NCI-H460 (cell line): ENCODE results near the gene SIRT3. TPM values are rescaled to one million over a fixed set of nuclear protein-coding genes. Genes with fewer than 3 reads are reported as not detected.

ENCODE experiments used
- DNase-seq: peaks from one replicate; pipeline ENCODE4 v3.0.0-alpha.2; 2016; ENCODE audit warnings: low read depth; ENCODE audit errors: extremely low read depth
- polyA plus RNA-seq: library from polyadenylated mRNA; depleted of rRNA; stranded (reverse); fragments of >200 nt; gene quantifications from 2 replicates; pipeline ENCODE4 v1.2.3, GENCODE V29; 2014; cell fraction: nucleus; rRNA removed
- total RNA-seq: library from RNA; depleted of rRNA; stranded (reverse); fragments of >200 nt; shearing (Covaris generic); gene quantifications from 2 replicates; pipeline ENCODE4 v1.2.3, GENCODE V29; 2014; rRNA removed

SIRT3 gene
- 9.8 and 11.0 TPM in 2 replicates for total RNA-seq
- 6.0 and 38.3 TPM in 2 replicates for polyA plus RNA-seq

GRCh38 chr11:235997-236773, at the start of gene SIRT3:
Gene SIRT3, minus strand, starts transcription at chr11:236342. Its CDS starts 14 bp downstream, at chr11:236328.
- DNase-seq, result peak; percentile 75

DNA sequence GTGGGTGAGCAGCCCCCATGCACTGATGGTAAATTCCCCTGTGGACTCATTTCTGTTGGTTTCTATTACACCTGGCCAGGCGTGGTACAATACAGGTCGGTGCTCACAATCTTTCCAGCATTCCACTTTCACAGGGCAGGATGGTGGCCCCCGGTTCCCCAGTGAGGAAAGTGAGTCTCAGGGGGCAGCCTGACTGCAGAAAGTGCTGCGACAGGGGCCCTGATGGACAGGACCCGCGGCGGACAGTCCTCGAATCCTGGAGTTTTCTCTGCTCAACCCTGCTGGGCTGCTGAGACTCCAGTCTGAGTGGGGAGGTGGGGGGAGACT, 49.7 kb upstream of the SIRT3 start:
- no peak for DNase-seq

- DNase-seq, result no peak
These were observed 49.1 kb upstream of the SIRT3 start for GRCh38 chr11:285021-285893.

DNA sequence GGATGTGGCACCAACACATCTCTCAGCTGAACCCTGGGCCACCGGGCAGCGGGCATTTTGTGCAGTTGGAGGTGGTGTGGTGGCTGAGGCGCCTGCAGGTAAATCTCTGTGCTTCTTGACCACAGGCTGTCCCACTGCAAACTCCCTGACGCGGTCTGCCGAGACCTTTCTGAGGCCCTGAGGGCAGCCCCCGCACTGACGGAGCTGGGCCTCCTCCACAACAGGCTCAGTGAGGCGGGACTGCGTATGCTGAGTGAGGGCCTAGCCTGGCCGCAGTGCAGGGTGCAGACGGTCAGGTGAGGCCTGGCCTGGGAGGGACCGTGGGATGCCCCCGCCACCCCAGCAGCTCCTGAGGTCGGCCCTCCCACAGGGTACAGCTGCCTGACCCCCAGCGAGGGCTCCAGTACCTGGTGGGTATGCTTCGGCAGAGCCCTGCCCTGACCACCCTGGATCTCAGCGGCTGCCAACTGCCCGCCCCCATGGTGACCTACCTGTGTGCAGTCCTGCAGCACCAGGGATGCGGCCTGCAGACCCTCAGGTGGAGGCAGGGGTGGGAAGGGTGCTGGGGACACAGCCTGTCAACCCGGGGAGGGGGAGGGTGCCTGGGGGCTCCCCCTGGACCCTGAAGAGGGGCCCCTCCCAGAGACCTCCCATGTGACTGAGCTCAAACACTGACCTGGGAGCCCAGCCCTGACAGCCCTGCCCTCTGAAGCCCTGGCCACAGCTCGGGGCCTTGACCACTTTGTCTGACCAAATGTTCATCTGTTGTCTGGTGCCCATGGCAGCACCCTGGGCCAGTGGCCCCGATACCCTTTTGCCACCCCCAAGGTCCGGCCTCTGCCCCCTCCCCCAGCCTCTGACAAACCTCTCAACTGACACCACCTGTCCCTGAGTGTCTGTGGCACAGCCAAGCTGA, 48.2 kb upstream of the SIRT3 start:
- DNase-seq, result no peak

DNA sequence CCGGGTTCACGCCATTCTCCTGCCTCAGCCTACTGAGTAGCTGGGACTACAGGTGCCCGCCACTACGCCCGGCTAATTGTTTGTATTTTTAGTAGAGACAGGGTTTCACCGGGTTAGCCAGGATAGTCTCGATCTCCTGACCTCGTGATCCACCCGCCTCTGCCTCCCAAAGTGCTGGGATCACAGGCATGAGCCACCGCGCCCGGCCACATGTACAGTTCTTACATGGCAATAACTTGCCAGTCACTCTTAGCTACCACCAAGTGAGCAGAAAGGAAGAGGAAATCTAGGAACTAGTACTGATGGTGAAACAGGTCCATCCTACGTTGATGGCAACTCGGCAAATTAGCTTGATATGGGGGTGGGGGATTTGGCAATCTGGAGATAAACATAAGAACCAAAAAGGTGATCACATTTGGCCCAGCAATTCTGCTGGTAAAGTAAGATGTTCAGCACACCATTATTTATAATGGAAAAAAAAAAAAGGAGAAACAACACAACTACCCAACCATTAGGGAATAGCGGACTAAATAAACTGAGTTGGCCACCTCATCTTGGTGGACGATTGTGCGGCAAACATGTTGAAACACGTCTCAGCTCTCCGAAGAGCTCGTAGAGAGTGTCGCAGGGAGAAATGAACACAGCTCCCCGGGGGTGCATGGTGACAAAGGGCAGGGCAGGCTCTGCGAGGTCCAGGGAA, 47.4 kb upstream of the SIRT3 start:
- no peak for DNase-seq

GRCh38 chr11:282630-283360, 46.7 kb upstream of the SIRT3 start:
- no peak for DNase-seq

DNA sequence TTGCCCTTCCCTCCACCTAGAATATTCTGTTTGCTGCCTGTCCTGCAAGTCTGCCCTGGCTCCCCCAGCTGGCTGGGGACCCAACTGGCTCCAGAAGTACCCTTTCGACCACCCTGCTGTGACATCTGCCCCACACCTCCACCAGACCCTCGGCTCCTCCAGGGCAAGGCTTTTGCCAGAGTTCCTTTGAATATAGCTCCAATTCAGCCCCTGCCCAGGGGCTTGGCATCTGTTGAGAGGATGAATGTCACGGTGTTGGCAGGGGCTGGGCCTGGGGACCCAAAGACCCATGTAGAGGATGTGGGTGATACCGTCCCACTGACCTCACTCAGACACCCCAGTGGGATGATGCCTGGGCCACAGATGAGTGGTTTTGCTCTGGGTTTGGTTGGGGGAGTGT, 46.0 kb upstream of the SIRT3 start:
- DNase-seq, result no peak

DNA sequence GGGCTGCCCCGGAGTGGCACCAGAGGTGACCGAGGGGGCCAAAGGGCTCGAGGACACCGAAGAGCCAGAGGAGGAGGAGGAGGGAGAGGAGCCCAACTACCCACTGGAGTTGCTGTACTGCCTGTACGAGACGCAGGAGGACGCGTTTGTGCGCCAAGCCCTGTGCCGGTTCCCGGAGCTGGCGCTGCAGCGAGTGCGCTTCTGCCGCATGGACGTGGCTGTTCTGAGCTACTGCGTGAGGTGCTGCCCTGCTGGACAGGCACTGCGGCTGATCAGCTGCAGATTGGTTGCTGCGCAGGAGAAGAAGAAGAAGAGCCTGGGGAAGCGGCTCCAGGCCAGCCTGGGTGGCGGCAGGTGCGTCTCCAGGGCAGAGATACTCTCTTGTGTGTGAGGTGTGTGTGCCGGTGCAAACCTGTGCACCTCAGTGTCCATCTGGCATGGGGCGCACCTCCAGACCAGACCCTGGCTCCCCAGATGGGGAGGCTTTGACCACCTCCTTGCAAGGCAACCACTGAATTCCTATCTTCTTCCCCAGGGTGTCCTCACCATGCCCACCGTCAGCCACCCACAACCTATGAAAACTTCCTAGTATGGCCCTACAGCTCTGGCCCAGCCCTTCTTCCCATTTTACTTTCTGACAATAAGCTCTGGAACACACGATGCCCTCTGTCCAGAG, 45.5 kb upstream of the SIRT3 start:
- no peak for DNase-seq

DNA sequence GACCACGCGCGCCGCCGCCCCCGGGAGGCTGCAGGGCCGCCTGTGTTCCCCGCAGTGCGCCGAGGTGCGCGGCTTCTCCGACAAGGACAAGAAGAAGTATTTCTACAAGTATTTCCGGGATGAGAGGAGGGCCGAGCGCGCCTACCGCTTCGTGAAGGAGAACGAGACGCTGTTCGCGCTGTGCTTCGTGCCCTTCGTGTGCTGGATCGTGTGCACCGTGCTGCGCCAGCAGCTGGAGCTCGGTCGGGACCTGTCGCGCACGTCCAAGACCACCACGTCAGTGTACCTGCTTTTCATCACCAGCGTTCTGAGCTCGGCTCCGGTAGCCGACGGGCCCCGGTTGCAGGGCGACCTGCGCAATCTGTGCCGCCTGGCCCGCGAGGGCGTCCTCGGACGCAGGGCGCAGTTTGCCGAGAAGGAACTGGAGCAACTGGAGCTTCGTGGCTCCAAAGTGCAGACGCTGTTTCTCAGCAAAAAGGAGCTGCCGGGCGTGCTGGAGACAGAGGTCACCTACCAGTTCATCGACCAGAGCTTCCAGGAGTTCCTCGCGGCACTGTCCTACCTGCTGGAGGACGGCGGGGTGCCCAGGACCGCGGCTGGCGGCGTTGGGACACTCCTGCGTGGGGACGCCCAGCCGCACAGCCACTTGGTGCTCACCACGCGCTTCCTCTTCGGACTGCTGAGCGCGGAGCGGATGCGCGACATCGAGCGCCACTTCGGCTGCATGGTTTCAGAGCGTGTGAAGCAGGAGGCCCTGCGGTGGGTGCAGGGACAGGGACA, 44.8 kb upstream of the SIRT3 start:
- no peak for DNase-seq

DNA sequence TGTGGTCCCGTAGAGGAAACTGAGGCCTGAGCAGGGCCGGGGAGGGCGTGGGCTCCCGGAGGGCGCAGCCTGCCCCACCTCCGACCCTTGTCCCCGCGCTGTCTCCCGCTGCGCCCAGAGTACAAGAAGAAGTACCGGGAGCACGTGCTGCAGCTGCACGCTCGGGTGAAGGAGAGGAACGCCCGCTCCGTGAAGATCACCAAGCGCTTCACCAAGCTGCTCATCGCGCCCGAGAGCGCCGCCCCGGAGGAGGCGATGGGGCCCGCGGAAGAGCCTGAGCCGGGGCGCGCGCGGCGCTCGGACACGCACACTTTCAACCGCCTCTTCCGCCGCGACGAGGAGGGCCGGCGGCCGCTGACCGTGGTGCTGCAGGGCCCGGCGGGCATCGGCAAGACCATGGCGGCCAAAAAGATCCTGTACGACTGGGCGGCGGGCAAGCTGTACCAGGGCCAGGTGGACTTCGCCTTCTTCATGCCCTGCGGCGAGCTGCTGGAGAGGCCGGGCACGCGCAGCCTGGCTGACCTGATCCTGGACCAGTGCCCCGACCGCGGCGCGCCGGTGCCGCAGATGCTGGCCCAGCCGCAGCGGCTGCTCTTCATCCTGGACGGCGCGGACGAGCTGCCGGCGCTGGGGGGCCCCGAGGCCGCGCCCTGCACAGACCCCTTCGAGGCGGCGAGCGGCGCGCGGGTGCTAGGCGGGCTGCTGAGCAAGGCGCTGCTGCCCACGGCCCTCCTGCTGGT, 44.0 kb upstream of the SIRT3 start:
- DNase-seq, result no peak

DNA sequence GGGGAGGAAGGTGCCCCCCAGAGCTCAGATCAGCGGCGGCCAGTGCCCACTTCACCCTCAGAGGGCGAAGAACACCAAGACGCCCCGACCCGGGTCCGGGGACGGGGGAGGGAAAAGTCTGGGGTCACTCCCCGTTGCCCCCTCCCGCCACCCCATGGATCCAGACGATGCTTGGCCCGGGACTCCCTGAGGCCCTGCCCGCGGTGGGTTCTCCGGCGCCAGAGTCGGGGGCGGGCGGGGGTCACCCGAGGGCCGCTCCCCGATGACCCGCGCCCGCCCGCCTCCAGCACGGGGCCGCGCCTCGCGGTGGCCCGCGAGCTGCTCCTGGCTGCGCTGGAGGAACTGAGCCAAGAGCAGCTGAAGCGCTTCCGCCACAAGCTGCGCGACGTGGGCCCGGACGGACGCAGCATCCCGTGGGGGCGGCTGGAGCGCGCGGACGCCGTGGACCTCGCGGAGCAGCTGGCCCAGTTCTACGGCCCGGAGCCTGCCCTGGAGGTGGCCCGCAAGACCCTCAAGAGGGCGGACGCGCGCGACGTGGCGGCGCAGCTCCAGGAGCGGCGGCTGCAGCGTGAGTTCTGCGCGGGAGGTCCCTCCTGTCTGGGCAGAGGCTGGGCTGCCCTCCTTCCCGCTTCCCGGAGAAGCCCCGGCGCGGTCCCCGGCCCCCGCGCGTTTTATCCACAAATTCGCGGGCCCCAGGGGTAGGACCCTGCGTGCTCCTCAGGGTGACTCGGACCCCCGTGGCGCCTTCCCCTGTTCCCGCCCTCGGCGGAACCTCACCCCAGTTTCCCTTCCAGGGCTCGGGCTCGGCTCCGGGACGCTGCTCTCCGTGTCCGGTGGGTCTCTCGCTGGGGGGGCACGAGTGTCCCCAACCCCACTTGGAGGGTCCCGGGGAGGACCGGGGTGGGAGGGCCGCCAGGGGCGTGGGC, 43.2 kb upstream of the SIRT3 start:
- DNase-seq, result no peak

- DNase-seq, result no peak
These were observed 42.1 kb upstream of the SIRT3 start, which contains the start of gene NLRP6 for GRCh38 chr11:278001-278951. Gene NLRP6, plus strand, starts transcription at chr11:278407. Its CDS starts 163 bp downstream, at chr11:278570.

- no peak for DNase-seq
These were observed 40.1 kb upstream of the SIRT3 start for GRCh38 chr11:276219-276618.

DNA sequence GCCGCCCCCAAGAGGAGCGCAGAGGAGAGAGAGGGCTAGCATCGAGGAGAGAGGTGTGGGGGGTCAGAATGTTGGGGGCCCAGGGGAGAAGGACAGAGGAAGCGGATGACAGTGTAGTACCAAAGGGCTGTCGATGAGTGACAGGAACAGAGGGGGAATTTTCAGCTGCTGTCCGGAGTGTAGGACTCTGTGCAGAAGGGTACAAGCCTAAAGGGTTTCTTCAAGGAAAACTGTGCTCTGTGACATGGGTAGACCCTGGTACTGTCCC, 36.7 kb upstream of the SIRT3 start:
- DNase-seq, result no peak

GRCh38 chr11:272195-272930, 36.2 kb upstream of the SIRT3 start:
- DNase-seq, result no peak
